IMR-90 (cell line): ENCODE measurements around the gene ZNF763. TPM values are rescaled to one million over a fixed set of nuclear protein-coding genes. Genes with fewer than 3 reads are reported as not detected.

Source experiments
- ATAC-seq: fragments of 200-7000 bp; cut with Tn5 transposase; 2 replicates; pipeline ENCODE4 v1.9.1; 2020; ENCODE audit warnings: low read depth, mild to moderate bottlenecking, moderate library complexity
- BruUV-seq: library from RNA; stranded (reverse); fragments of 400-500 nt; replicated peaks from 2 replicates; lab custom pipeline; 2021; lab: Mats Ljungman, UMichigan
- CTCF ChIA-PET: fragments of 300-600 bp; formaldehyde crosslinking; extraction: SDS; loops from one replicate; lab custom pipeline; 2021; ENCODE audit warnings: antibody characterized with exemption; lab: Yijun Ruan, JAX
- POLR2A ChIA-PET: fragments of 300-600 bp; sonication (Branson Sonifier 250); formaldehyde crosslinking; loops from one replicate; lab custom pipeline; 2022; ENCODE audit warnings: antibody characterized with exemption; ENCODE audit not compliant: unreplicated experiment; lab: Charles Lee
- DNase-seq: peaks from one replicate; pipeline ENCODE4 v3.0.0; 2013
- H2AFZ ChIP-seq: replicated peaks from 2 replicates; pipeline ENCODE3; 2013; ENCODE audit warnings: low read length, mild to moderate bottlenecking; ENCODE audit not compliant: poor library complexity
- H2AK5ac ChIP-seq: 2 replicates; pipeline ENCODE4 v1.6.1; 2013; ENCODE audit warnings: low read depth, low read length, inconsistent platforms
- H2AK9ac ChIP-seq: replicated peaks from 2 replicates; pipeline ENCODE3; 2013; ENCODE audit warnings: mild to moderate bottlenecking, low read depth, low read length, moderate library complexity; ENCODE audit not compliant: poor library complexity
- H2BK120ac ChIP-seq: 2 replicates; pipeline ENCODE4 v1.6.1; 2013; ENCODE audit warnings: low read depth, low read length, inconsistent platforms
- H2BK15ac ChIP-seq: 3 replicates; pipeline ENCODE4 v1.6.1; 2013; ENCODE audit warnings: low read depth, low read length, inconsistent platforms
- H2BK20ac ChIP-seq: 2 replicates; pipeline ENCODE4 v1.6.1; 2013; ENCODE audit warnings: low read depth, mild to moderate bottlenecking, inconsistent platforms, low read length, moderate library complexity
- H2BK5ac ChIP-seq: 2 replicates; pipeline ENCODE4 v1.6.1; 2013; ENCODE audit warnings: mild to moderate bottlenecking, low read depth, low read length, inconsistent platforms; ENCODE audit not compliant: poor library complexity, severe bottlenecking
- H3K14ac ChIP-seq: replicated peaks from 2 replicates; pipeline ENCODE4 v1.6.1; 2013; ENCODE audit warnings: low read depth, low read length, inconsistent platforms
- H3K18ac ChIP-seq: 2 replicates; pipeline ENCODE4 v1.6.1; 2013; ENCODE audit warnings: low read depth, low read length, control low read depth
- H3K23ac ChIP-seq: 2 replicates; pipeline ENCODE4 v1.6.1; 2013; ENCODE audit warnings: low read depth, low read length, inconsistent platforms
- H3K27ac ChIP-seq: 2 replicates; pipeline ENCODE4 v1.5.1; 2013; ENCODE audit warnings: mild to moderate bottlenecking, control low read depth, low read length; ENCODE audit not compliant: insufficient read depth
- H3K27me3 ChIP-seq: 2 replicates; pipeline ENCODE4 v1.6.1; 2013; ENCODE audit warnings: low read length; ENCODE audit not compliant: control insufficient read depth, insufficient read depth
- H3K36me3 ChIP-seq: 2 replicates; pipeline ENCODE4 v1.6.1; 2013; ENCODE audit warnings: low read length, mixed read lengths; ENCODE audit not compliant: control insufficient read depth, insufficient read depth
- H3K4ac ChIP-seq: 2 replicates; pipeline ENCODE4 v1.6.1; 2013; ENCODE audit warnings: low read depth, low read length, inconsistent platforms
- H3K4me1 ChIP-seq: 2 replicates; pipeline ENCODE4 v1.6.1; 2013; ENCODE audit warnings: low read length, mixed read lengths; ENCODE audit not compliant: control insufficient read depth, insufficient read depth
- H3K4me2 ChIP-seq: 2 replicates; pipeline ENCODE4 v1.6.1; 2013; ENCODE audit warnings: low read depth, mild to moderate bottlenecking, control low read depth, low read length, moderate library complexity
- H3K4me3 ChIP-seq: 2 replicates; pipeline ENCODE4 v1.5.1; 2013; ENCODE audit warnings: low read depth, mild to moderate bottlenecking, control low read depth, low read length, moderate library complexity; ENCODE audit not compliant: insufficient read depth
- H3K56ac ChIP-seq: 2 replicates; pipeline ENCODE4 v1.6.1; 2013; ENCODE audit warnings: low read length, inconsistent platforms; ENCODE audit not compliant: insufficient read depth; ENCODE audit errors: extremely low read depth
- H3K79me1 ChIP-seq, 2 experiments: 2 replicates each; pipeline ENCODE4 v1.6.1; 2013; ENCODE audit warnings: low read length in 2 of 2, inconsistent platforms in 1 of 2, low read depth in 1 of 2
- H3K9ac ChIP-seq: 2 replicates; pipeline ENCODE4 v1.6.1; 2013; ENCODE audit warnings: low read depth, low read length, control low read depth
- H3K9me1 ChIP-seq: 2 replicates; pipeline ENCODE4 v1.6.1; 2013; ENCODE audit warnings: low read length, inconsistent platforms; ENCODE audit not compliant: insufficient read depth
- H3K9me3 ChIP-seq: 2 replicates; pipeline ENCODE4 v1.6.1; 2013; ENCODE audit warnings: low read length; ENCODE audit not compliant: control insufficient read depth, insufficient read depth
- H4K20me1 ChIP-seq: 2 replicates; pipeline ENCODE4 v1.6.1; 2013; ENCODE audit warnings: low read length, inconsistent platforms; ENCODE audit not compliant: insufficient read depth
- H4K5ac ChIP-seq: 2 replicates; pipeline ENCODE4 v1.6.1; 2013; ENCODE audit warnings: mild to moderate bottlenecking, low read depth, low read length, control low read depth
- H4K8ac ChIP-seq, 2 experiments: 2 replicates each; pipeline ENCODE4 v1.6.1; 2013; ENCODE audit warnings: low read depth in 2 of 2, low read length in 2 of 2, control low read depth in 1 of 2, inconsistent platforms in 1 of 2
- H4K91ac ChIP-seq: 2 replicates; pipeline ENCODE4 v1.6.1; 2013; ENCODE audit warnings: low read depth, low read length, inconsistent platforms; ENCODE audit not compliant: insufficient read depth
- CEBPB ChIP-seq: IDR thresholded peaks from 2 replicates; pipeline ENCODE4 v1.6.1; 2012; ENCODE audit warnings: low read depth, low read length, improper control_type of control experiment
- CHD1 ChIP-seq: IDR thresholded peaks from 2 replicates; pipeline ENCODE4 v1.6.1; 2012; ENCODE audit warnings: low read depth, low read length, improper control_type of control experiment
- FOS ChIP-seq: fragments of 150-350 bp; IDR thresholded peaks from 2 replicates; pipeline ENCODE4 v1.6.1; 2016; ENCODE audit warnings: low read depth, low read length
- MAFK ChIP-seq: IDR thresholded peaks from 2 replicates; pipeline ENCODE4 v1.6.1; 2012; ENCODE audit warnings: low read depth, low read length, improper control_type of control experiment
- NFE2L2 ChIP-seq: fragments of 150-350 bp; IDR thresholded peaks from 2 replicates; pipeline ENCODE4 v1.6.1; 2016; ENCODE audit warnings: low read depth, mild to moderate bottlenecking, low read length
- POLR2A ChIP-seq: IDR thresholded peaks from 2 replicates; pipeline ENCODE4 v1.6.1; 2012; ENCODE audit warnings: mild to moderate bottlenecking, low read depth, low read length
- RAD21 ChIP-seq: IDR thresholded peaks from 2 replicates; pipeline ENCODE4 v1.6.1; 2012; ENCODE audit warnings: low read length, improper control_type of control experiment
- RCOR1 ChIP-seq: IDR thresholded peaks from 2 replicates; pipeline ENCODE4 v1.6.1; 2012; ENCODE audit warnings: mild to moderate bottlenecking, low read length, improper control_type of control experiment; ENCODE audit not compliant: insufficient replicate concordance
- RFX5 ChIP-seq: IDR thresholded peaks from 2 replicates; pipeline ENCODE4 v1.8.0; 2012; ENCODE audit warnings: low read depth, mild to moderate bottlenecking, low read length, moderate library complexity
- WGBS, 2 experiments: methylation state at CpG; one replicate each; pipeline versions ENCODE4 v1.1.5 to v1.1.7; 2013; ENCODE audit warnings: missing lambda C conversion rate in 2 of 2; ENCODE audit not compliant: insufficient read length in 1 of 2; ENCODE audit errors: extremely low coverage in 2 of 2; 5-methylcytosine and 5-hydroxymethylcytosine counted together
- dilution Hi-C: fragments of 300-500 bp; cut with HindIII; formaldehyde crosslinking; loops from one replicate; pipeline ENCODE4 v1.14.3; 2018; ENCODE audit warnings: low sequenced_read_pairs; ENCODE audit not compliant: unreplicated experiment
- in situ Hi-C: fragments of 300-500 bp; cut with MboI; formaldehyde crosslinking; loops from 3 replicates; pipeline ENCODE4 v1.14.3; 2019; ENCODE audit warnings: low sequenced_read_pairs, inconsistent platforms, mixed read lengths
- intact Hi-C: fragments of 100-400 bp; cut with micrococcal nuclease; formaldehyde crosslinking; loops from 2 replicates; pipeline ENCODE4 v1.10.0; 2022
- polyA plus RNA-seq, 3 experiments: library from polyadenylated mRNA; depleted of rRNA; stranded (reverse); fragments of >200 nt; gene quantifications; 2 replicates each; pipeline ENCODE4 v1.2.3, GENCODE V29; 2012; ENCODE audit warnings: low replicate concordance in 1 of 3
- total RNA-seq: library from RNA; depleted of rRNA; stranded (reverse); fragments of >200 nt; gene quantifications from 2 replicates; pipeline ENCODE4 v1.2.3, GENCODE V29; 2012
- TF ChIP-seq, protein P1 (sequence below): fragments of 150-350 bp; IDR thresholded peaks from 2 replicates; pipeline ENCODE4 v1.6.1; 2016; ENCODE audit warnings: low read depth, mild to moderate bottlenecking, low read length, moderate library complexity, borderline replicate concordance
- TF ChIP-seq, protein P2 (sequence below): conservative IDR thresholded peaks from 2 replicates; pipeline ENCODE4 v1.5.1; 2012; ENCODE audit warnings: mild to moderate bottlenecking, low read depth, low read length, improper control_type of control experiment

ZNF763 gene
- total and polyA plus RNA-seq, 2 of the 4 experiments (the other 2 are of a cell fraction): 0.90 to 0.94 TPM

DNA sequence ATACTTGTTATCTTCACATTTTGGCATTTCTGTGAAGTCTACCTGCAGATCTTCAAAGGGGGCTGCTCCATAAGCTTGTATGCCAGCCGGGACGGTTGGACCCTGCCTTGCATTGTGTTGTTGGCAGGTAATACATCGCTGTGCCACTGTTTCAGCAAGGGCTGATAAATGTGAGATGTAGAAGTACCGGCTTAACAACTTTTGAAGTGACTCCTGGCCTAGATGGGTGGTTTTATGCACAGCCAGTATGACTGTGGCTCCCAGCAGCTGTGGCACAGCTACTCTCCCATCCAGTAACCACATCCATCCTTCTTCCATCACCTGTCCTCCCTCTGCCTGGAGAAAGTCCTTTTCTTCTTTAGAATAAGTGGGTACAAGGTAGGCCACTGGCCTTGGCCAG lies 20.2 kb upstream of the ZNF763 start:
- Histone ChIP-seq H2AK9ac (no peak overlapping the region), H2AFZ (no peak overlapping the region), H3K14ac (no peak overlapping the region), H3K4me3 (no peak overlapping the region), H3K36me3 (peaks cover 48% of the 10 kb centered on the region), H3K4ac (no peak overlapping the region), H3K23ac (no peak overlapping the region), H3K9me1 (no peaks in the 10 kb centered on the region), H4K8ac (no peak overlapping the region), H3K4me1 (no peaks in the 10 kb centered on the region), H2BK120ac (no peak overlapping the region), H4K5ac (no peak overlapping the region), H2BK15ac (no peak overlapping the region), H4K20me1 (no peaks in the 10 kb centered on the region), H3K27me3 (no peaks in the 10 kb centered on the region), H2BK5ac (no peak overlapping the region), H3K4me2 (no peak overlapping the region), H2BK20ac (no peak overlapping the region), H3K9ac (no peak overlapping the region), H3K18ac (no peak overlapping the region), H3K56ac (no peak overlapping the region), H3K79me1 (peaks cover 9 to 23% of the 10 kb centered on the region in 2 experiments; a peak in 2 of 4 replicates), H2AK5ac (no peak overlapping the region), H3K9me3 (peaks cover 84% of the 10 kb centered on the region), H4K91ac (no peak overlapping the region), H3K27ac (no peak overlapping the region)
- ChIA-PET POLR2A (no interaction called here), CTCF (no interaction called here)
- no CpG with 5 or more reads among the region's 4 CpGs for WGBS, 2 experiments
- no peak for TF ChIP-seq RAD21
- TF ChIP-seq, protein P1, sequence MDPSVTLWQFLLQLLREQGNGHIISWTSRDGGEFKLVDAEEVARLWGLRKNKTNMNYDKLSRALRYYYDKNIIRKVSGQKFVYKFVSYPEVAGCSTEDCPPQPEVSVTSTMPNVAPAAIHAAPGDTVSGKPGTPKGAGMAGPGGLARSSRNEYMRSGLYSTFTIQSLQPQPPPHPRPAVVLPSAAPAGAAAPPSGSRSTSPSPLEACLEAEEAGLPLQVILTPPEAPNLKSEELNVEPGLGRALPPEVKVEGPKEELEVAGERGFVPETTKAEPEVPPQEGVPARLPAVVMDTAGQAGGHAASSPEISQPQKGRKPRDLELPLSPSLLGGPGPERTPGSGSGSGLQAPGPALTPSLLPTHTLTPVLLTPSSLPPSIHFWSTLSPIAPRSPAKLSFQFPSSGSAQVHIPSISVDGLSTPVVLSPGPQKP: no peak
- TF ChIP-seq POLR2A: no peak
- TF ChIP-seq CEBPB: no peak
- no peak for TF ChIP-seq RCOR1
- no peak for TF ChIP-seq FOS
- TF ChIP-seq, protein P2, sequence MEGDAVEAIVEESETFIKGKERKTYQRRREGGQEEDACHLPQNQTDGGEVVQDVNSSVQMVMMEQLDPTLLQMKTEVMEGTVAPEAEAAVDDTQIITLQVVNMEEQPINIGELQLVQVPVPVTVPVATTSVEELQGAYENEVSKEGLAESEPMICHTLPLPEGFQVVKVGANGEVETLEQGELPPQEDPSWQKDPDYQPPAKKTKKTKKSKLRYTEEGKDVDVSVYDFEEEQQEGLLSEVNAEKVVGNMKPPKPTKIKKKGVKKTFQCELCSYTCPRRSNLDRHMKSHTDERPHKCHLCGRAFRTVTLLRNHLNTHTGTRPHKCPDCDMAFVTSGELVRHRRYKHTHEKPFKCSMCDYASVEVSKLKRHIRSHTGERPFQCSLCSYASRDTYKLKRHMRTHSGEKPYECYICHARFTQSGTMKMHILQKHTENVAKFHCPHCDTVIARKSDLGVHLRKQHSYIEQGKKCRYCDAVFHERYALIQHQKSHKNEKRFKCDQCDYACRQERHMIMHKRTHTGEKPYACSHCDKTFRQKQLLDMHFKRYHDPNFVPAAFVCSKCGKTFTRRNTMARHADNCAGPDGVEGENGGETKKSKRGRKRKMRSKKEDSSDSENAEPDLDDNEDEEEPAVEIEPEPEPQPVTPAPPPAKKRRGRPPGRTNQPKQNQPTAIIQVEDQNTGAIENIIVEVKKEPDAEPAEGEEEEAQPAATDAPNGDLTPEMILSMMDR: no peak
- TF ChIP-seq NFE2L2: no peak
- no peak for TF ChIP-seq MAFK
- no peak for TF ChIP-seq CHD1
- TF ChIP-seq RFX5: no peak
- dilution Hi-C loops: no loop called here
- BruUV-seq: no TSS peak
- ATAC-seq (no peak), DNase-seq (no peak)
- intact Hi-C loops: no loop called here
- in situ Hi-C loops: no loop called here
